NCI-H1092 (cell line): ENCODE results near the gene ABCC5.
"Not testable (repeated sequence)": the region's sequence is repeated elsewhere in the genome, so short reads cannot be mapped to it uniquely, and the experiment has no call there.

Experiments used
- DNase-seq: peaks from one replicate; lab custom pipeline; 2025; lab: John Stamatoyannopoulos, UW

Gene ABCC5

DNA sequence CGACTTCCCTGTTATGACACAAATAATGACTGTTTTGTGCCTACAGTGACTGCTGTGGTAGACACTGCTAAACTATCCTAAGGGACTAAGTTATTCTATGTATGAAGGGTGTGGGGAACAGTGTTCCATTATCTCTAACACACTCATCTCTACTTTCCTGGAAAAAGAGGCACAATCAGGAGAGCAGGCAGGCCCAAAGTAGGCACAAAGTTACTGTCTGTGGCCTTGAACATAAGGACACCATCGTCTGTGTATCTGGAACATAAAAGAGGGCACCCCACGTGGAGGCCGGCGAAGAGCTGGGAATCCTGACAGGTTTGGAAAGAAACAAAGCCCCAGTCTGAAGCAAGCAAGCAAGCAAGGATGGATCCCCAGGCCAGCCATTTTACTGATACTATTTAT is 1.5 kb downstream of the ABCC5 start:
- DNase-seq: no peak

DNA sequence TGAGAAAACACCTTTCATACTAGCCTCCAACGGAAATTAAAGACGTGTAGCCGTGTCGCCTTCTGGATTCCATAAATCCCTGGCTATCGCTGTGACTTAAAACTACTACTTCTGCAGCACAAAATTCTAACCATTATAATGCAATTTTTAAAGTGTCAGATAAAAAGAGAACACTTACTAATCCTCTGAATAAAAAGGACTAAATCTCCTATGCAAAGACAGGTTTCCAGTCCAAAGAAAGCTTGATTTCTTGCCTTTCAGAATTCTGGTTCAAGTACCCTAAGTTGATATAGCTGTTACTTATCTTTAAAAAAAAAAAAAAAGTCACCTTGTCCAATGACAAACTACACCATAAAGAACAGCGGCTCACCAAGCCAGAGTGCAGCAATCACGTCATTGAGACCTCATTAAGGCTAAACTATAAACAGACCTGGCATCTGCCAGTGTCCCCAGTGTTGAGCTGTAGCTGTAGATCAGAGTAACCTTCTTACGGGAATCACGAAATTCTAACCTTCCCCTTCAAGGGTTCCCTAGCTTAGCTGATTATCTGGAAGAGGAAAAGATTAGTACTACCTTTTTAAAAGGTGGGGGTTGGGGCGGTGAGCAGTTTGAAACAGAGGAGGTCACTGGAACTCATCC is 2.2 kb downstream of the ABCC5 start:
- DNase-seq: no peak

DNA sequence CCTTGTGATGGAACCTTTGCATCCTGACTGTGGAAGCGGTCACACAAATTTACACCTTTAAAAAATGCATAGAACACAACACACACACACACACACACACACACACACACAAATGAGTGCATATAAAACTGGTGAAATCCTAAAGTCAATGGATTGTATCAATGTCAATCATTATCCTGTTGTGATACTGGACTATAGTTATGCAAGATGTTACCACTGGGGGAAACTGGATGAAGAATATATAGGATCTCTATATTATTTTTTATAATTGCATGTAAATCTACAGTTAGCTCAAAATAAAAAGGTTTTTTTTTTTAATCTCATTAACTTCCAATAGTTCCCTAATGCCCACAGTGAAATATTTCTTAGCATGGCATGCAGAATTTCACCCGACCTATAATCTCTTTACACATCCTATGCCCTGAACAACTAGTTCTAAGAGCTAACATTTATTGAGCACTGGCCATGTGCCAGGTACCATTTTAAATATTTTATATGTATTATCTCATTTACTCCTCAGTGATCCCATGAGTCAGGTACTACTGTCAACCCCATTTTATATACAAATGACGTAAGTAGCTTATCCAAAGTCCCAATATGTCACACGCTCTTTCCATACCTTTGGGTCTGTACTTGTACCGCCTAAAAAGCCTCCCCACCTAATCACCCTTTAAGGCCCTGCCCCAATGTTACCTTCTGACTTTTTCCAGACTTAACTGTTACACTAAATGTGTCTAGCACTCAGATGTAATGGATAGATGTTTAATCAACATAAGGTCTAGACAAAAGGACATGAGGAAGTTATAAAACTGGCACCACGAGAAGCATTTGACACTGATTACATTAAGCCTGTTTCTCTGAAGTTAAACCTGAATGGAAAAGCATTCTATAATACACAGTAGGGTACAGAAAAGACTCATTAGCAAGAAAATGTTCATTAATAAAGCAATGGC is 5.5 kb downstream of the ABCC5 start:
- DNase-seq: no peak

- no peak for DNase-seq
Measured at GRCh38 chr3:184011230-184011876, 6.3 kb downstream of the ABCC5 start.

GRCh38 chr3:184008161-184008560 is 9.5 kb downstream of the ABCC5 start:
- DNase-seq: no peak

- not testable (repeated sequence) for DNase-seq
Measured at GRCh38 chr3:184007143-184007813, 10.4 kb downstream of the ABCC5 start.

GRCh38 chr3:184005941-184006507 is 11.7 kb downstream of the ABCC5 start:
- peak; percentile 90 for DNase-seq

DNA sequence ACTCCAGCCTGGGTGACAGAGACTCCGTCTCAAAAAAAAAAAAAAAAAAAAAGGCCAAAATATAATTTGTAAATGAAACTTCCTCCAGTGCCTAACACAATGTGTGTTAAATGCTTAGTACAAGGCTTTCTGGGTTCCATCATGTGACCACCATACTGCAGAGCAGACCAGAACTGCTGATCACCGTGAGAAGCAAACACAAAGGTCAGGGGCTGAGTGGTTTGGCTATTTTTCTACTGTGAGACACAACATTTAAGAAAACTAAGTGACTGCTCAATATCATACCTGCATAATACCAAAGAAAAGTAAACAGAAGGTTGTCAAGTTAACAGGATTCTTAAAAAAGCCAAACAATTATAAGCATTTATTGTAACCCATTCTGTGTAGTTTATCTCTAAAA is 13.2 kb downstream of the ABCC5 start:
- no peak for DNase-seq

DNA sequence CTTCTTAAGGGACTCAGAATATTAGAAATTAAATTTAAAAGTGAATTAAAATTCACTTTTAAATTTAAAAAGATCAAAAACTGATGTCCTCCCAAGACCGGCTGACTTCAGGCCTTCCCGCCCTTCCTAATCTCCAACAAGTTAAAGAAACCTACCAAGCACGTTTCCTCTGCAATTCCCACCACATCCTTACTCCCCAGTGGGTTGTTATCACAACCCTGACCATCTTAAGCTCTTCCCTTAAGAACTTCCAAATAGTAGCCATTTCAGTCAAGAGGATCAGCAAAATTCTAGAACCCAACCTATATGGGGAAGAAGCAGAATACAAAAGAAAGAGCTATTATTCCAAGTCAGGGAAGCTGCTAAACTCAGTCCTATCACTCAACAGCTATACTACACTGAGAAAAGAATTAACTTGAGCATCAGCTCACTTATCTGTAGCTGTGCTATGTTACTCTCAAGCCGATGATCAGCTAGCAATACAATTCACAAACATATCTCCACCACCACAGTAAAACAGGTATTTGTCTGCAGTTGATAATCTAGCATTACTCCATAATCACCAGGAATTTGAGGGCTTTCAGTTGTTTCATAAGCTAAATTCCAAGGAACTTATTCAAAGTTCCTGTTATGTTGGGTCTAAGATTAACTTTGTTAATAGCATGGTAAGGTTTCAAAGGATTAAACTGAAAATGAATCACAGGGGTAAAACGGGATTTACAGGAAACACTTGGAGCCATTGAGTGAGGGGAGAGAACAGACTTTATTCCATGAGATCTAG is 14.3 kb downstream of the ABCC5 start:
- DNase-seq: no peak

GRCh38 chr3:184002469-184002868 is 15.2 kb downstream of the ABCC5 start:
- DNase-seq: no peak

DNA sequence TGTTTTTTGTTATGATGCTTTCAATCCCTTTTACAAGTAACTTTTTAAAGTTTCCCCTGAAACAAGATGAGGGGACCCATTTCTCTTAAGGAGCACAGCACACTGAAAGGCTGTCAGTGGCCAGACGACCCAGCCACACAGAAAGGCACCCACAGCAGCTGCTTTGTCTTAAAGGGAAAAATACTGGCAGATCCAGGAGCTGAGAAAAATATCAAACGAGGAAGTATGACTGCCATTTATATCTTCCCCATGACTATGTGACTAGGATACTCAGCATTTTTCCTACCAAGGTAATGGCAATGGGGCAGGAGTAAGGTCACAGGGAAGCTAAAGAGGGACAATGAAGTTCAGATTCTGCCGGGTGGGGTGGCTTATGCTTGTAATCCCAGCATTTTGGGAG is 15.9 kb downstream of the ABCC5 start:
- no peak for DNase-seq

GRCh38 chr3:183991403-183991802 is 26.3 kb downstream of the ABCC5 start:
- no peak for DNase-seq

DNA sequence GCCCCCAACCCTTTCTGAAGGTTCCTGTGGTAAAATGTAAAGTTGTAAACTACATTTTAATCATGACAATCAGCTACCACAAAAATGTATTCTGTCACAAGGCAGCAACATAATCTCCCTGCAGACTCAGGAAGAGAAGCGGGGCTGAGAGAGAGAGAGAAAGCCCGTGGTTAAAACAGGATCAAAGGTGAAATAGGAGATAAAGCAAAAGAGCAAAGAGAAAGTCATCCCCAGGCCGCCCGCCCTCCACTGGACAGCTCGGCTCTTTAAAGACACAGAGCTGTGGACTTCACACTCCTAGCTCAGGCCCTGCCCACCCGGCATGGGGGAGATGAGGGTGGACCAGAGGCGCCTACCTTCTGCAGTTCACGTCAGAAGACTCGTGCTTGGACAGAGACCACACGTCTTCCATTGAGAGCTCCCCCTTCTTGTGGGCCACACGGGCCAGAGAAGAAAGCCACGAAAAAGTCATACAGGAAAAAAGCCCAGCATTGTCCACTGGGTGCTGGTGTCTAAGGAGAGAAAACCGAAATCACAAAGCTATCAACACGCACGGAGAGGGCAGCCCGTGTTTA is 29.4 kb downstream of the ABCC5 start:
- no peak for DNase-seq

DNA sequence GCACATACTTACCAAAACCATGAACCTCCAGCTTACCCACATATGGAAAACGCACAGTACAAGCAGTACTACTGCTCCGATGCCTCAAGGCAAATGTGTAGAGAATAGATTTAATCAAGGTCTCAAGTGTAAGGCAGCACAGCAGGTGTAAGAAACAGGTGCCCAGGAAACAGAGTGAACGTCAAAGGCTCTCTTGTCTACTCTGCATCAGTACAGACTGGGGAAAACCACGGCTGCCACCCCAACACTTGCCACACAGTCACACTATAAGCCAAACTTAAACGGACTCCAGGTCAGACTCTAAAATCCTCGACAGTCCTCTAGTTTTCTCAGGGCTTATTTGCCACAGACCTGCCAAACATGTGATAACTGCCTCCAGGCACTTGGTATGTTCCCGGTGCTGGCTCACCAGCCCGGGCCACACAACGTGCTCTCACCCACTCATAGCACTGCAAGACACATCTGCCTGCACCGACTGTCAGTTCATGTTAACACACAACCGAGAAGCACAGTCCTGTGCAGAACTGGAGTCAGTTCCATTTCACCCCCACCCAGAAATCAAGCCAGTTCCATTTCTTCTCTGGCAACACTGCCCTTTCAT is 30.6 kb downstream of the ABCC5 start:
- DNase-seq: no peak

DNA sequence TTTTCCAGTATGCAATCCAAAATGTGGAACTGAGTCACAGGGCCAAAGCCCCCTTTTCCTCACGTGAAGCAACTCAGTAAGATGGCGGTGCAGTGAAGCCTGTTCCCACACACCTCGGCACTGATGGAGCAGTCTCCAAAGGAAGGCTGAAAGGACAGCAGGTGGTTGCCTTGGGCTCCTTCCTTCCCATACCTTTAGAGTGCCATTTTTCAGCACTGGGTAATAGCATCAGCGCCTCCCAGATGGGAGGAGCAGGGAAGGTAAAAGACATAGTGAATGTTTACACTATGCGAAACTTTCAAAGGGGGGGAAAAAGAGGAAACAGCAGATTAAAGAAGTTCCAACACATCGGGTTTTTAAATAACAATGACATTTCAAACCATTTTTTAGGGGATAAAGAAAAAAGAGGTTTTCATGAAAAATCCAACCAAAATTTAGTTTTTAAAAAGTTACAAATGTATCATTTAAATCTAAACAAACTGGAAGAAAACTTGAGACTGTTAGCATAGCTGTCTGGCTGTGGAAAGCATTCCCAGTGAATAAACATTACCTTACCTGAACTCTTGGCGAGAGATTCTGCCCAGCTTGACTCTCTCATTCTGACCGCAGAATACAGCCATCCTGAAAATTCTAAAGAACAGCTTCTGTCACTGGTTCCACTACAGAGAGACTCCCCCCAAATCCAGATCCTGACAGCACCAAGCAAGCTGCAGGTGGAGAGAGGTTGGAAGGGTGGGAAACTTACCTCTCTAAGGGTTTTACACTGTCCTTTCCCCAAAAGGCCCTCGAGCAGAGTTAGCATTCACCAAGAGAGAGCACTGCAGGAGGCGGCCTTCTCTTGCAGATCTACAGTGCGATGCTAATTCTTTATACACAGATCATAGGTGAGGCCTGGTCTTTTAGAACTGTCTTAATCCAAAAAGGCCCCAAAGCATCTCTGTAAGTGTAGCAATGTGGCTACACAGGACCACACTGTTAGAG is 32.6 kb downstream of the ABCC5 start:
- DNase-seq: no peak

DNA sequence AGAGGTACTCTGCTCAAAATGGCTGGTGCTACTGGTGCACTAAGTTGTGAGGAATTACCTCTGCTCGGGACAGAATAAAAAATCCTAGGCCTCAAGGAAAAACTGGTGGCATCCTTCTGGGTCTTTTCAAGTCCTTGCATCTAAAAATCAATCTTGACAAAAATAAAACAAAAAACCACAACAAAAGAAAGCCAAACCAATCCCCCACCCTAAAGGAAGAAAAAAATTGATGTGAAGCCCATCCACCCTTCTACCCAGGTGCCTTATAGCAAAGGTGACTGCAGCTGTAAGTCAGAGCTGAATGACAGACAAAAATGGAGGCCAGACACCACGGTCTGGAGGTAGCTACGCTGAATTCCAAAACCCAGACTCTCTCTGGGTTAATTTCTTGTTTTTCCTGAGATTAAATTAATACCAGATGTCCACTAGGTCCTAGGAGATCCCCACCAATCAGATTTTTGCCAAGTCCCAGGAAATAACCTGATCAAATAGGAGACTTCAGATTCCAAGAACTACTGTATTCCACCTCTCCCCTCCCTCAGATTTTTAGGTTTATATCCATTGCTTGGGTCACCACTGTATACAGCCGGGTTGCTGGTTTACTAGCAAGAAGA is 33.5 kb downstream of the ABCC5 start:
- DNase-seq: no peak

GRCh38 chr3:183981990-183982644 is 35.6 kb downstream of the ABCC5 start:
- DNase-seq: no peak

- DNase-seq: peak; percentile 0
Measured at GRCh38 chr3:183980403-183980802, 37.3 kb downstream of the ABCC5 start.
